Progenitor cell of endocrine pancreas (in vitro differentiated cells): ENCODE data around the gene C17orf100. TPM values are rescaled to one million over a fixed set of nuclear protein-coding genes. Genes with fewer than 3 reads are reported as not detected.
"Not testable (repeated sequence)": the region's sequence is repeated elsewhere in the genome, so short reads cannot be mapped to it uniquely, and the experiment has no call there.

Experiments
- DNase-seq: peaks from one replicate; pipeline ENCODE4 v3.0.0; 2021; ENCODE audit warnings: low spot score; ENCODE audit not compliant: unreplicated experiment
- H3K27ac Mint-ChIP-seq: 2 replicates; pipeline ENCODE4 v1.8.0; 2021; ENCODE audit warnings: mild to moderate bottlenecking, moderate library complexity, mixed read lengths
- H3K27me3 Mint-ChIP-seq: 2 replicates; pipeline ENCODE4 v1.8.0; 2021; ENCODE audit warnings: mixed read lengths
- H3K36me3 Mint-ChIP-seq: 2 replicates; pipeline ENCODE4 v1.8.0; 2022; ENCODE audit warnings: mixed read lengths; ENCODE audit not compliant: insufficient read depth
- H3K4me1 Mint-ChIP-seq: 2 replicates; pipeline ENCODE4 v1.8.0; 2021; ENCODE audit warnings: low read depth, mixed read lengths
- H3K4me3 Mint-ChIP-seq: 2 replicates; pipeline ENCODE4 v1.8.0; 2021; ENCODE audit warnings: low read depth, mild to moderate bottlenecking, moderate library complexity, mixed read lengths
- H3K9me3 Mint-ChIP-seq: 2 replicates; pipeline ENCODE4 v1.8.0; 2021; ENCODE audit warnings: low read depth, mixed read lengths
- CTCF ChIP-seq: fragments of 200-600 bp; sonication (generic); IDR thresholded peaks from one replicate; pipeline ENCODE4 v1.5.0; 2021; ENCODE audit warnings: antibody characterized with exemption, mild to moderate bottlenecking; ENCODE audit not compliant: unreplicated experiment
- total RNA-seq: library from RNA; stranded (reverse); gene quantifications from 2 replicates; pipeline ENCODE4 v1.2.1, GENCODE V29; 2021

The C17orf100 gene
- total RNA-seq, 1 donor from 2014 or later: 6.1 TPM

DNA sequence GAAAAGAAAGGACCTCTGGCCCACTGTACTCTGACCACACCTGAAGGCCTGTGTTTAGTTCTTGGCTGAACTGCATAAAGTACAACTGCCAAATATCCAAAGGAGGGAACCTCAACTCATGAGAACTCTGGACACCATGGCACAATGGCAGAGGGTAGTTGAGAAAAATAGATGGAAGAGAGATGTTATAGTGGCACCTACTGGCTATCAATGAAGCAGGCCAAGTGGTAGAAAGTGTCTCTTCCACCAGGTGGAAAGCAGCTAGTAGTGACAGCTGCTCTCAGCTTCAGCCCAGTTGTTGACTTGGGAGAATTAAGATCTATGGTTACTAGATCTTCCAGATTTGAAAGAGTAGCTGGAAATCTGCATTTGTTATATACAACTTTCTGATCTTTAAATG is 3.4 kb upstream of the C17orf100 start:
- no peak for TF ChIP-seq CTCF
- Mint-ChIP-seq H3K9me3 (no peaks in the 10 kb centered on the region), H3K4me3 (no peak overlapping the region), H3K27me3 (peaks cover 3% of the 10 kb centered on the region), H3K4me1 (peaks cover 16% of the 10 kb centered on the region), H3K27ac (no peak overlapping the region), H3K36me3 (peaks cover 9% of the 10 kb centered on the region)
- no peak for DNase-seq

DNA sequence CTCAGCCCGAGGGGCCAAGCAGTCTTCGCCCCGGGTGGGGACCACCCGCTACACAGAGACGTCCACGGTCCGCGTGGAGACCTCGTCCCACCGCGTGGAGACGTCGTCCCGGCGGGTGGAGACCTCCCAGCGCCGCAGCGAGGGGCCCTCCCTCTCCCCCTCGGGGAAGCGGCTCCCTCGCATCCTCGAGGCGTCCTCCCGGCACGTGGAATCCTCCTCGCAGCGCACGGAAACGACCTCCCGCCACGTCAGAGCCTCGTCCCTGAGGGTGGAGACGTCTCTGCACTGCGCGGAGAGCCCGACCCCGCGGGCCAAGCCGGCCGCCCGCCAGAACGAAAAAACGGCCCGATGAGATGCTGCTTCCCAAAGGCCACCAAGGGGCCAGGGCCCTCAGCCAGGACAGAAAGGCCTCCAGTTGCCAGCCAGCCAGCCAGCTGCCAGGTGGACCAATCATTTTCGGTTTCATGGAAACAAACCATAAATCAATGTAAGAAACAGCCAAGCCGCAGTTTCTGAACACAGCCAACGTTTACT is 424 bp downstream of the C17orf100 start:
- H3K27ac Mint-ChIP-seq: no peak overlapping the region
- peaks cover 32% of the 10 kb centered on the region for H3K4me1 Mint-ChIP-seq
- no peaks in the 10 kb centered on the region for H3K9me3 Mint-ChIP-seq
- H3K27me3 Mint-ChIP-seq: peaks cover 29% of the 10 kb centered on the region
- no peak for DNase-seq
- no peak for TF ChIP-seq CTCF
- H3K4me3 Mint-ChIP-seq: peak overlapping the region; percentile 35
- peaks cover 3% of the 10 kb centered on the region for H3K36me3 Mint-ChIP-seq

DNA sequence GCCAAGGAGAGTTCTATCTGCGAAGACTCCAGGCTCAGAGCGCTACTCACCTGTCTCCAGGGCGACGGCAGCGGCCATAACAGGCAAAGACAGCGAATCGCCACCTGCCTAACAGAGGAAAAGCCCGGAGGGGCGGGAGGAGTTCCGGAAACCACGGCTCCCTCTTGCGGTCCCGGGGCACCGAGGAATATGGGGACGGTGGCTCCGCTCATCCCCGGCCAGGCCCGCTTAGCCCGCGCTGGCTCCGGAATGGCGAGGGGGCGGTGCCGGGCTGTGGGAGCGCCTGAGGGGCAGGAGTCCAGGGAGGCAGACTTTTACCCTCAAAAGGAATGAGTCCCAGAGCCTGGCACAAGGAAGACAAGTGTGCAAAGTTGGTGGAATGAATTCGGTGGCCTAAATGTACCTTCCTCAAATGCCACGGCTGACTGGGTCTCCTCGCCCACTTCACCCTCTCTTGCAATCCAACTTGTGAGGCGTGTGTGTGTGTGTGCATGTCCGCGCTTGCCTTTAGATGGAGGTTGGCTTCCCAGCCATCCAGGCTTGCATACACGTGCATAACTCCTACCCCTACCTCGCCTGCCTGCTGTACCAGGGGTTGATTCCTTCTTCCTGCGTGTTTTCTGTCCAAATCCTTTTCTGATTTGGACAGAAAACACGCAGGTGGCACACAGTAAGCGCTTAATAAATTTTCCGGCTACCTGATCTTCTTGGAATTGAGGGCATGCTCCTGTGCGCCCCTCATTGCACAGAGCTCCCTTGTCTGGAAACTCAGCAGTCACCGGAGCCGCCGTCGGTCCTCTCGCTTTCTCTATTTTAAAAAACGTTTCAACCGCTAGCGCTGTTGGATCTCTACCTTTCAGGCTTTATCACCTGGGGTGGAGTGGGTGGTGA is 3.5 kb downstream of the C17orf100 start:
- Mint-ChIP-seq H3K36me3 (no peaks in the 10 kb centered on the region), H3K9me3 (no peaks in the 10 kb centered on the region), H3K4me1 (peaks cover 31% of the 10 kb centered on the region), H3K27ac (no peak overlapping the region), H3K4me3 (peak overlapping the region; percentile 65), H3K27me3 (peaks cover 37% of the 10 kb centered on the region)
- TF ChIP-seq CTCF: no peak
- no peak for DNase-seq

GRCh38 chr17:6655732-6656361 is 4.3 kb downstream of the C17orf100 start:
- DNase-seq, H3K36me3 Mint-ChIP-seq, H3K9me3 Mint-ChIP-seq, H3K27ac Mint-ChIP-seq: not testable (repeated sequence)
- H3K4me3 Mint-ChIP-seq: peak overlapping the region; percentile 69
- peaks cover 26% of the 10 kb centered on the region for H3K4me1 Mint-ChIP-seq
- peaks cover 42% of the 10 kb centered on the region for H3K27me3 Mint-ChIP-seq

DNA sequence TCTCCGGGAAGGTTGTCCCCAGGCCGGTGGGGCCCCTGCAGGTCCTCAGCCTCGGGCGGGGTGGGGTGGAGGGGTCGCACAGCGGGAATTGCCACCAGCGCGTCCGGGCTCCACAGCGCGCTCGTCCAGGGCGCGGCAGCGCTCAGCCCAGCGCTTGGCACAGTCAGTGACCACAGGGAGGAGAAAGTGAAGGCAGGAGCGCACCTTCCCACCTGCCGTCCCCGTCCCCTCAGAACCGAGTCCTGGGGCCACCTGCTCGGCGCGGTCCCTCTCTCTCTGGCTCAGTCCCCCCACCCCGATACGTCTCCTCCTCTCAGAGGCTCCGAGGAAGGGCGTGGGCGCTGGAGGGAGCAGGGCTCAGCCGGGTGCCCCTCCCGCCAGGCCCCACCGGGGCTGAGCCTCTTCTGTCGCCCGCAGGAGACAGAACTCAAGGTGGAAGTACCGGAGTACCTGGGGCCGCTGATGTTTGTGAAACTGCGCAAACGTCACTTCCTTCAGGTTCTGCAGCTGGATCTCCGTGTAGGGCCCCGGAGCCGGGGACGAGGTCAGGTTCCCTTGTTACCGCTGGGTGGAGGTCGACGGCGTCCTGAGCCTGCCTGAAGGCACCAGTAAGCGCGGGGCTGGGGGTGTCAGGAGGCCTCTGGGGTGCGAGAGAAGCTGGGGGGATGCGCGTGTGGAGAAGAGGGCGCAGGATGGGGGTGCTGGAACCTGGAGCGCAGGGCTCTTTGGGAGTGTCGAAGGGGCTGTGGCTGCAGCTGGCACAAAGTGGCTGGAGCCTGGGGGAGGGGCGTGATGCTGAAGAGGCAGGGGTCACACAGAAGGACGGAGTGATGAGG is 5.5 kb downstream of the C17orf100 start:
- not testable (repeated sequence) for H3K36me3 Mint-ChIP-seq, H3K9me3 Mint-ChIP-seq, H3K27ac Mint-ChIP-seq, DNase-seq
- Mint-ChIP-seq H3K4me3 (peak overlapping the region; percentile 74), H3K4me1 (peaks cover 26% of the 10 kb centered on the region), H3K27me3 (peaks cover 42% of the 10 kb centered on the region)
